ENCODE results near the gene CAP2. TPM values are rescaled to one million over a fixed set of nuclear protein-coding genes. Genes with fewer than 3 reads are reported as not detected.
"Not testable (repeated sequence)": the region's sequence is repeated elsewhere in the genome, so short reads cannot be mapped to it uniquely, and the experiment has no call there.

CAP2 gene
- total RNA-seq, 1 experiment from 2014 or later: 37.0 TPM

DNA sequence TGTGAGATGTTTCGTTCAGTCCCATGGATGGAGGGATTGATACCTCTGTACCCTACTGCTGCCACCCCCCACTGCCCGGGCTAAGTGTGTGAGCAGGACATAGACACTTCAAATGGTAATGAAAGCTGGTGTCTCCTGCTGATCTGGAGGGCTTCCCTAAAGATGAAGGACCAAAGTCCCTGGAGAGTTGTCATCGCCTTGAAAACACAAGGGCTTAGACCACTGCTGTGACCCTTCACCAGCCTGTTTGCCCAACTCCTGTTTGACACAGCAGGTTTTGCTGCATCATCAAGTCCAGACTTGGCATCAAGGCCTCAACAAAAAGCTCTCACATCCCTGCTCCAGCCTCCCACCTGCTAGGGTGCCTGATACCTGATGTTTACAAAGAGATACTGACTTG lies 148.8 kb downstream of the CAP2 start:
- ATAC-seq: no peak
- intact Hi-C loops (cut with micrococcal nuclease; ENCODE audit: unreplicated experiment): no loop called here
- Histone ChIP-seq H3K4me3 (ENCODE audit: low read depth in 2 of 2, low read length in 2 of 2) (no peak overlapping the region), H3K27me3 (ENCODE audit: control insufficient read depth, insufficient read depth, low read length) (no peaks in the 10 kb centered on the region), H3K4me1 (ENCODE audit: control insufficient read depth, insufficient read depth, low read length) (no peaks in the 10 kb centered on the region), H3K9me3 (ENCODE audit: control insufficient read depth, insufficient read depth, low read depth, low read length) (no peaks in the 10 kb centered on the region), H3K27ac (ENCODE audit: low read length) (no peak overlapping the region), H3K36me3 (ENCODE audit: control insufficient read depth, insufficient read depth, low read length) (peaks cover 2% of the 10 kb centered on the region; the same call in 1 of the 2 replicates)
- DNase-seq (ENCODE audit: low read depth, low spot score): no peak
- TF ChIP-seq, protein P1, sequence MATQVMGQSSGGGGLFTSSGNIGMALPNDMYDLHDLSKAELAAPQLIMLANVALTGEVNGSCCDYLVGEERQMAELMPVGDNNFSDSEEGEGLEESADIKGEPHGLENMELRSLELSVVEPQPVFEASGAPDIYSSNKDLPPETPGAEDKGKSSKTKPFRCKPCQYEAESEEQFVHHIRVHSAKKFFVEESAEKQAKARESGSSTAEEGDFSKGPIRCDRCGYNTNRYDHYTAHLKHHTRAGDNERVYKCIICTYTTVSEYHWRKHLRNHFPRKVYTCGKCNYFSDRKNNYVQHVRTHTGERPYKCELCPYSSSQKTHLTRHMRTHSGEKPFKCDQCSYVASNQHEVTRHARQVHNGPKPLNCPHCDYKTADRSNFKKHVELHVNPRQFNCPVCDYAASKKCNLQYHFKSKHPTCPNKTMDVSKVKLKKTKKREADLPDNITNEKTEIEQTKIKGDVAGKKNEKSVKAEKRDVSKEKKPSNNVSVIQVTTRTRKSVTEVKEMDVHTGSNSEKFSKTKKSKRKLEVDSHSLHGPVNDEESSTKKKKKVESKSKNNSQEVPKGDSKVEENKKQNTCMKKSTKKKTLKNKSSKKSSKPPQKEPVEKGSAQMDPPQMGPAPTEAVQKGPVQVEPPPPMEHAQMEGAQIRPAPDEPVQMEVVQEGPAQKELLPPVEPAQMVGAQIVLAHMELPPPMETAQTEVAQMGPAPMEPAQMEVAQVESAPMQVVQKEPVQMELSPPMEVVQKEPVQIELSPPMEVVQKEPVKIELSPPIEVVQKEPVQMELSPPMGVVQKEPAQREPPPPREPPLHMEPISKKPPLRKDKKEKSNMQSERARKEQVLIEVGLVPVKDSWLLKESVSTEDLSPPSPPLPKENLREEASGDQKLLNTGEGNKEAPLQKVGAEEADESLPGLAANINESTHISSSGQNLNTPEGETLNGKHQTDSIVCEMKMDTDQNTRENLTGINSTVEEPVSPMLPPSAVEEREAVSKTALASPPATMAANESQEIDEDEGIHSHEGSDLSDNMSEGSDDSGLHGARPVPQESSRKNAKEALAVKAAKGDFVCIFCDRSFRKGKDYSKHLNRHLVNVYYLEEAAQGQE (IDR thresholded peaks at IDR 0.05; ENCODE audit: insufficient read depth in 1 of 2, low read depth in 2 of 2, low read length in 1 of 2): no peak
- TF ChIP-seq SIN3A (IDR thresholded peaks at IDR 0.05; ENCODE audit: borderline replicate concordance, insufficient read depth, low read depth, low read length): no peak
- TF ChIP-seq POLR2AphosphoS5 (IDR thresholded peaks at IDR 0.05; ENCODE audit: low read depth, low read length): no peak
- no peak for TF ChIP-seq TCF7L2 (IDR thresholded peaks at IDR 0.05; ENCODE audit: low read depth, low read length)
- TF ChIP-seq, protein P2, sequence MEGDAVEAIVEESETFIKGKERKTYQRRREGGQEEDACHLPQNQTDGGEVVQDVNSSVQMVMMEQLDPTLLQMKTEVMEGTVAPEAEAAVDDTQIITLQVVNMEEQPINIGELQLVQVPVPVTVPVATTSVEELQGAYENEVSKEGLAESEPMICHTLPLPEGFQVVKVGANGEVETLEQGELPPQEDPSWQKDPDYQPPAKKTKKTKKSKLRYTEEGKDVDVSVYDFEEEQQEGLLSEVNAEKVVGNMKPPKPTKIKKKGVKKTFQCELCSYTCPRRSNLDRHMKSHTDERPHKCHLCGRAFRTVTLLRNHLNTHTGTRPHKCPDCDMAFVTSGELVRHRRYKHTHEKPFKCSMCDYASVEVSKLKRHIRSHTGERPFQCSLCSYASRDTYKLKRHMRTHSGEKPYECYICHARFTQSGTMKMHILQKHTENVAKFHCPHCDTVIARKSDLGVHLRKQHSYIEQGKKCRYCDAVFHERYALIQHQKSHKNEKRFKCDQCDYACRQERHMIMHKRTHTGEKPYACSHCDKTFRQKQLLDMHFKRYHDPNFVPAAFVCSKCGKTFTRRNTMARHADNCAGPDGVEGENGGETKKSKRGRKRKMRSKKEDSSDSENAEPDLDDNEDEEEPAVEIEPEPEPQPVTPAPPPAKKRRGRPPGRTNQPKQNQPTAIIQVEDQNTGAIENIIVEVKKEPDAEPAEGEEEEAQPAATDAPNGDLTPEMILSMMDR (IDR thresholded peaks at IDR 0.05): no peak
- CTCF ChIA-PET: no interaction called here
- BruUV-seq (replicated peaks): no TSS peak
- in situ Hi-C loops (cut with HindIII; ENCODE audit: low pct_unique_long_range_greater_than_20kb, low sequenced_read_pairs): no loop called here
- POLR2A ChIA-PET: no interaction called here

DNA sequence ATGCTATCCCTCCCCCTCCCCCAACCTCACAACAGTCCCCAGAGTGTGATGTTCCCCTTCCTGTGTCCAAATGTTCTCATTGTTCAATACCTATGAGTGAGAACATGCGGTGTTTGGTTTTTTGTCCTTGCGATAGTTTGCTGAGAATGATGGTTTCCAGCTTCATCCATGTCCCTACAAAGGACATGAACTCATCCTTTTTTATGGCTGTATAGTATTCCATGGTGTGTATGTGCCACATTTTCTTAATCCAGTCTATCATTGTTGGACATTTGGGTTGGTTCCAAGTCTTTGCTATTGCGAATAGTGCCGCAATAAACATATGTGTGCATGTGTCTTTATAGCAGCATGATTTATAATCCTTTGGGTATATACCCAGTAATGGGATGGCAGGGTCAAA lies 152.3 kb downstream of the CAP2 start:
- H3K4me1 ChIP-seq (ENCODE audit: control insufficient read depth, insufficient read depth, low read length); ATAC-seq; H3K36me3 ChIP-seq (ENCODE audit: control insufficient read depth, insufficient read depth, low read length); BruUV-seq (replicated peaks); intact Hi-C loops (cut with micrococcal nuclease; ENCODE audit: unreplicated experiment); POLR2A ChIA-PET; in situ Hi-C loops (cut with HindIII; ENCODE audit: low pct_unique_long_range_greater_than_20kb, low sequenced_read_pairs); H3K27ac ChIP-seq (ENCODE audit: low read length); DNase-seq (ENCODE audit: low read depth, low spot score); H3K9me3 ChIP-seq (ENCODE audit: control insufficient read depth, insufficient read depth, low read depth, low read length); H3K4me3 ChIP-seq (ENCODE audit: low read depth in 2 of 2, low read length in 2 of 2); H3K27me3 ChIP-seq (ENCODE audit: control insufficient read depth, insufficient read depth, low read length); CTCF ChIA-PET: not testable (repeated sequence)

DNA sequence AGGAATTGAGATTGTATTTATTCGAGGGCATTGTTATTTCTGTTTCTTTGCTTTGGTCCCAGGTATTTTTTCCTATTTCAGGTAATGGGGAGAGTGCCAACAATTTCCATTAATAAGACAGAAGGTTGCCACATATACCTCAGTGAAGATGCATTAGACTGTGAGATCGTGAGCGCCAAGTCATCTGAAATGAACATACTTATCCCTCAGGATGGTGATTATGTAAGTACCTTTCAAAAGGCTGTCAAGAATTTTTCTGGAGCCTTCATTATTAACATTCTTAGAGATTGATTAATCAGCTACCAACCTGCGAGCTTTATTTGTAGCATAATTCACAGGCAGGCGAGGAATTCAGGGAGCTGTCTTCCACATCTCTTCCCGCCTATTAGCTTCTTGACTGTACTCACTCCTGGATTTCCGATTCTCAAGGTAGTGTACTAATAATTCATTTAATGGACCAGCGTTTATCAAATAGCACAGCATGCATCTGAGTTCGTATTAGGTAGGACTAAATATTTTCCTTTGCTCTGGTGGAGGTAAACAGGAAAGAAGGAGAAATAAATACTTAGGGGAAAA lies 158.1 kb downstream of the CAP2 start:
- H3K27me3 ChIP-seq (ENCODE audit: control insufficient read depth, insufficient read depth, low read length): no peaks in the 10 kb centered on the region
- H3K9me3 ChIP-seq (ENCODE audit: control insufficient read depth, insufficient read depth, low read depth, low read length): no peaks in the 10 kb centered on the region
- no peak overlapping the region for H3K27ac ChIP-seq (ENCODE audit: low read length)
- no peak overlapping the region for H3K4me3 ChIP-seq (ENCODE audit: low read depth in 2 of 2, low read length in 2 of 2)
- TF ChIP-seq TCF7L2 (IDR thresholded peaks at IDR 0.05; ENCODE audit: low read depth, low read length) (no peak), SIN3A (IDR thresholded peaks at IDR 0.05; ENCODE audit: borderline replicate concordance, insufficient read depth, low read depth, low read length) (no peak), POLR2AphosphoS5 (IDR thresholded peaks at IDR 0.05; ENCODE audit: low read depth, low read length) (no peak)
- TF ChIP-seq, protein P1 (IDR thresholded peaks at IDR 0.05; ENCODE audit: insufficient read depth in 1 of 2, low read depth in 2 of 2, low read length in 1 of 2): no peak
- TF ChIP-seq, protein P2 (IDR thresholded peaks at IDR 0.05): no peak
- intact Hi-C loops (cut with micrococcal nuclease; ENCODE audit: unreplicated experiment) (no loop called here), in situ Hi-C loops (cut with HindIII; ENCODE audit: low pct_unique_long_range_greater_than_20kb, low sequenced_read_pairs) (no loop called here)
- no peaks in the 10 kb centered on the region for H3K4me1 ChIP-seq (ENCODE audit: control insufficient read depth, insufficient read depth, low read length)
- ATAC-seq (no peak), DNase-seq (ENCODE audit: low read depth, low spot score) (no peak)
- CTCF ChIA-PET: no interaction called here
- H3K36me3 ChIP-seq (ENCODE audit: control insufficient read depth, insufficient read depth, low read length): no peaks in the 10 kb centered on the region; the same call in 1 of the 2 replicates
- POLR2A ChIA-PET: no interaction called here
- no TSS peak for BruUV-seq (replicated peaks)
